ENCODE measurements around the gene SPSB4. TPM values are rescaled to one million over a fixed set of nuclear protein-coding genes. Genes with fewer than 3 reads are reported as not detected.

SPSB4 gene
- total RNA-seq, 1 donor from 2014 or later = 0.26 TPM

- H3K36me3 ChIP-seq (ENCODE audit: control insufficient read depth, insufficient read depth, low read length) = no peaks in the 10 kb centered on the region
- no peak for FAIRE-seq
- DNase-seq (ENCODE audit: low read depth) = no peak
- H3K27me3 ChIP-seq (ENCODE audit: control insufficient read depth, insufficient read depth, low read length) = no peaks in the 10 kb centered on the region
- H3K4me3 ChIP-seq (ENCODE audit: low read depth, low read length) = no peak overlapping the region
- no peak for TF ChIP-seq CTCF (IDR thresholded peaks at IDR 0.05; ENCODE audit: insufficient read depth, low read length, severe bottlenecking)
These were observed 32.9 kb downstream of the SPSB4 start for GRCh38 chr3:141083836-141084649.

- no peaks in the 10 kb centered on the region for H3K27me3 ChIP-seq (ENCODE audit: control insufficient read depth, insufficient read depth, low read length)
- TF ChIP-seq CTCF (IDR thresholded peaks at IDR 0.05; ENCODE audit: insufficient read depth, low read length, severe bottlenecking) = no peak
- DNase-seq (ENCODE audit: low read depth) = no peak
- peak; percentile 47 for FAIRE-seq
- no peak overlapping the region for H3K4me3 ChIP-seq (ENCODE audit: low read depth, low read length)
- H3K36me3 ChIP-seq (ENCODE audit: control insufficient read depth, insufficient read depth, low read length) = no peaks in the 10 kb centered on the region
These were observed 34.4 kb downstream of the SPSB4 start for GRCh38 chr3:141085343-141086070.

- H3K36me3 ChIP-seq (ENCODE audit: control insufficient read depth, insufficient read depth, low read length) = no peaks in the 10 kb centered on the region
- H3K4me3 ChIP-seq (ENCODE audit: low read depth, low read length) = no peak overlapping the region
- no peaks in the 10 kb centered on the region for H3K27me3 ChIP-seq (ENCODE audit: control insufficient read depth, insufficient read depth, low read length)
- DNase-seq (ENCODE audit: low read depth) (no peak), FAIRE-seq (no peak)
- TF ChIP-seq CTCF (IDR thresholded peaks at IDR 0.05; ENCODE audit: insufficient read depth, low read length, severe bottlenecking) = no peak
These were observed 35.0 kb downstream of the SPSB4 start for GRCh38 chr3:141086188-141086587.

GRCh38 chr3:141087076-141087777 is 36.1 kb downstream of the SPSB4 start:
- FAIRE-seq (no peak), DNase-seq (ENCODE audit: low read depth) (no peak)
- no peak for TF ChIP-seq CTCF (IDR thresholded peaks at IDR 0.05; ENCODE audit: insufficient read depth, low read length, severe bottlenecking)
- no peaks in the 10 kb centered on the region for H3K36me3 ChIP-seq (ENCODE audit: control insufficient read depth, insufficient read depth, low read length)
- H3K4me3 ChIP-seq (ENCODE audit: low read depth, low read length) = no peak overlapping the region
- no peaks in the 10 kb centered on the region for H3K27me3 ChIP-seq (ENCODE audit: control insufficient read depth, insufficient read depth, low read length)

- Histone ChIP-seq H3K27me3 (ENCODE audit: control insufficient read depth, insufficient read depth, low read length) (no peaks in the 10 kb centered on the region), H3K36me3 (ENCODE audit: control insufficient read depth, insufficient read depth, low read length) (no peaks in the 10 kb centered on the region), H3K4me3 (ENCODE audit: low read depth, low read length) (no peak overlapping the region)
- DNase-seq (ENCODE audit: low read depth) (no peak), FAIRE-seq (no peak)
- TF ChIP-seq CTCF (IDR thresholded peaks at IDR 0.05; ENCODE audit: insufficient read depth, low read length, severe bottlenecking) = no peak
These were observed 36.6 kb downstream of the SPSB4 start for GRCh38 chr3:141087778-141088130.
